Osteocyte (in vitro differentiated cells): ENCODE results near the gene DTNB. TPM values are rescaled to one million over a fixed set of nuclear protein-coding genes. Genes with fewer than 3 reads are reported as not detected.

Experiments
- DNase-seq: peaks from one replicate; pipeline ENCODE4 v3.0.0; 2021; ENCODE audit warnings: mixed read lengths; ENCODE audit not compliant: unreplicated experiment; ENCODE audit errors: extremely low spot score
- H3K27ac Mint-ChIP-seq: one replicate; pipeline ENCODE4 v1.8.0; 2021; ENCODE audit warnings: mild to moderate bottlenecking, mixed read lengths; ENCODE audit not compliant: unreplicated experiment
- H3K27me3 Mint-ChIP-seq: one replicate; pipeline ENCODE4 v1.8.0; 2021; ENCODE audit warnings: mixed read lengths; ENCODE audit not compliant: unreplicated experiment
- H3K36me3 Mint-ChIP-seq: one replicate; pipeline ENCODE4 v1.8.0; 2021; ENCODE audit warnings: mixed read lengths; ENCODE audit not compliant: unreplicated experiment
- H3K4me1 Mint-ChIP-seq: one replicate; pipeline ENCODE4 v1.8.0; 2021; ENCODE audit warnings: mixed read lengths; ENCODE audit not compliant: unreplicated experiment
- H3K4me3 Mint-ChIP-seq: one replicate; pipeline ENCODE4 v1.8.0; 2021; ENCODE audit warnings: mild to moderate bottlenecking, moderate library complexity, mixed read lengths; ENCODE audit not compliant: unreplicated experiment
- H3K9me3 Mint-ChIP-seq: one replicate; pipeline ENCODE4 v1.8.0; 2021; ENCODE audit warnings: mixed read lengths; ENCODE audit not compliant: unreplicated experiment
- CTCF ChIP-seq: fragments of 200-600 bp; sonication (generic); IDR thresholded peaks from 2 replicates; pipeline ENCODE4 v1.5.0; 2021; ENCODE audit warnings: antibody characterized with exemption, mild to moderate bottlenecking, moderate library complexity
- total RNA-seq: library from RNA; stranded (reverse); gene quantifications from 2 replicates; pipeline ENCODE4 v1.2.1, GENCODE V29; 2021

The DTNB gene
- total RNA-seq, 1 donor from 2014 or later: 20.9 TPM

GRCh38 chr2:25478736-25479135, 194.6 kb downstream of the DTNB start:
- DNase-seq: no peak
- Mint-ChIP-seq H3K9me3 (peaks cover 10% of the 10 kb centered on the region), H3K27me3 (no peaks in the 10 kb centered on the region), H3K27ac (no peak overlapping the region), H3K4me3 (no peak overlapping the region), H3K4me1 (peaks cover 36% of the 10 kb centered on the region), H3K36me3 (peaks cover 13% of the 10 kb centered on the region)
- TF ChIP-seq CTCF: no peak

GRCh38 chr2:25473758-25474340, 199.5 kb downstream of the DTNB start:
- Mint-ChIP-seq H3K36me3 (peaks cover 14% of the 10 kb centered on the region), H3K4me1 (peaks cover 15% of the 10 kb centered on the region), H3K27ac (peak overlapping the region; percentile 33), H3K27me3 (no peaks in the 10 kb centered on the region), H3K9me3 (peaks cover 10% of the 10 kb centered on the region), H3K4me3 (no peak overlapping the region)
- no peak for TF ChIP-seq CTCF
- DNase-seq: no peak

GRCh38 chr2:25473131-25473530, 200.2 kb downstream of the DTNB start:
- no peak overlapping the region for H3K4me3 Mint-ChIP-seq
- H3K4me1 Mint-ChIP-seq: peaks cover 15% of the 10 kb centered on the region
- DNase-seq: no peak
- H3K27me3 Mint-ChIP-seq: no peaks in the 10 kb centered on the region
- H3K9me3 Mint-ChIP-seq: peaks cover 10% of the 10 kb centered on the region
- TF ChIP-seq CTCF: no peak
- H3K27ac Mint-ChIP-seq: no peak overlapping the region
- H3K36me3 Mint-ChIP-seq: peaks cover 14% of the 10 kb centered on the region

GRCh38 chr2:25470806-25471205, 202.6 kb downstream of the DTNB start:
- Mint-ChIP-seq H3K27me3 (no peaks in the 10 kb centered on the region), H3K4me1 (peaks cover 15% of the 10 kb centered on the region), H3K27ac (no peak overlapping the region), H3K9me3 (peaks cover 5% of the 10 kb centered on the region), H3K36me3 (peaks cover 10% of the 10 kb centered on the region), H3K4me3 (no peak overlapping the region)
- no peak for DNase-seq
- TF ChIP-seq CTCF: no peak

- no peak overlapping the region for H3K4me3 Mint-ChIP-seq
- H3K36me3 Mint-ChIP-seq: no peaks in the 10 kb centered on the region
- no peaks in the 10 kb centered on the region for H3K27me3 Mint-ChIP-seq
- DNase-seq: no peak
- no peak for TF ChIP-seq CTCF
- H3K9me3 Mint-ChIP-seq: no peaks in the 10 kb centered on the region
- H3K27ac Mint-ChIP-seq: no peak overlapping the region
- no peaks in the 10 kb centered on the region for H3K4me1 Mint-ChIP-seq
These were observed 205.6 kb downstream of the DTNB start for GRCh38 chr2:25467743-25468142.
